Measurements from ENCODE around the gene HLA-DPB1. TPM values are rescaled to one million over a fixed set of nuclear protein-coding genes. Genes with fewer than 3 reads are reported as not detected.
"Not testable (repeated sequence)": the region's sequence is repeated elsewhere in the genome, so short reads cannot be mapped to it uniquely, and the experiment has no call there.

HLA-DPB1 gene
- not detected in 2 replicates for total RNA-seq (2014; rRNA removed; shearing (Covaris generic))

- DNase-seq (ENCODE audit: low spot score) = peak; percentile 41
These were observed at the start of gene HLA-DPB1 for GRCh38 chr6:33075568-33076405. TSS of gene HLA-DPB1 (plus strand) at chr6:33075990. CDS start at chr6:33076042, 52 bp downstream.

- no peak for DNase-seq (ENCODE audit: low spot score)
These were observed 47.5 kb upstream of the HLA-DPB1 start for GRCh38 chr6:33028220-33028849.

GRCh38 chr6:33029328-33030184 lies 46.2 kb upstream of the HLA-DPB1 start:
- DNase-seq (ENCODE audit: low spot score) = no peak

GRCh38 chr6:33030245-33030644 lies 45.5 kb upstream of the HLA-DPB1 start:
- no peak for DNase-seq (ENCODE audit: low spot score)

- DNase-seq (ENCODE audit: low spot score) = no peak
These were observed 41.2 kb upstream of the HLA-DPB1 start for GRCh38 chr6:33034554-33034953.

- DNase-seq (ENCODE audit: low spot score) = no peak
These were observed 39.3 kb upstream of the HLA-DPB1 start for GRCh38 chr6:33036535-33036934.

- no peak for DNase-seq (ENCODE audit: low spot score)
These were observed 35.6 kb upstream of the HLA-DPB1 start for GRCh38 chr6:33040157-33040556.

GRCh38 chr6:33049323-33050013 lies 26.3 kb upstream of the HLA-DPB1 start:
- no peak for DNase-seq (ENCODE audit: low spot score)

- no peak for DNase-seq (ENCODE audit: low spot score)
These were observed 25.6 kb upstream of the HLA-DPB1 start for GRCh38 chr6:33050014-33050810.

GRCh38 chr6:33052627-33053026 lies 23.2 kb upstream of the HLA-DPB1 start:
- no peak for DNase-seq (ENCODE audit: low spot score)

- no peak for DNase-seq (ENCODE audit: low spot score)
These were observed 22.6 kb upstream of the HLA-DPB1 start for GRCh38 chr6:33053230-33053629.

GRCh38 chr6:33057222-33058150 lies 18.3 kb upstream of the HLA-DPB1 start:
- DNase-seq (ENCODE audit: low spot score) = no peak

- peak; percentile 10 for DNase-seq (ENCODE audit: low spot score)
These were observed 13.8 kb upstream of the HLA-DPB1 start for GRCh38 chr6:33061987-33062386.

- DNase-seq (ENCODE audit: low spot score) = not testable (repeated sequence)
These were observed 12.4 kb upstream of the HLA-DPB1 start for GRCh38 chr6:33063435-33063834.

- DNase-seq (ENCODE audit: low spot score) = no peak
These were observed 11.1 kb upstream of the HLA-DPB1 start for GRCh38 chr6:33064723-33065122.

GRCh38 chr6:33065312-33065711 lies 10.5 kb upstream of the HLA-DPB1 start:
- no peak for DNase-seq (ENCODE audit: low spot score)

- no peak for DNase-seq (ENCODE audit: low spot score)
These were observed 8.8 kb upstream of the HLA-DPB1 start for GRCh38 chr6:33066917-33067521.

GRCh38 chr6:33069021-33069738 lies 6.6 kb upstream of the HLA-DPB1 start:
- no peak for DNase-seq (ENCODE audit: low spot score)
